GM21367 (cell line): ENCODE results near the gene UTF1.

Experiments used
- ATAC-seq: cut with Tn5 transposase; IDR thresholded peaks from one replicate; pipeline ENCODE4 v1.9.1; 2021; ENCODE audit not compliant: unreplicated experiment

UTF1 gene

DNA sequence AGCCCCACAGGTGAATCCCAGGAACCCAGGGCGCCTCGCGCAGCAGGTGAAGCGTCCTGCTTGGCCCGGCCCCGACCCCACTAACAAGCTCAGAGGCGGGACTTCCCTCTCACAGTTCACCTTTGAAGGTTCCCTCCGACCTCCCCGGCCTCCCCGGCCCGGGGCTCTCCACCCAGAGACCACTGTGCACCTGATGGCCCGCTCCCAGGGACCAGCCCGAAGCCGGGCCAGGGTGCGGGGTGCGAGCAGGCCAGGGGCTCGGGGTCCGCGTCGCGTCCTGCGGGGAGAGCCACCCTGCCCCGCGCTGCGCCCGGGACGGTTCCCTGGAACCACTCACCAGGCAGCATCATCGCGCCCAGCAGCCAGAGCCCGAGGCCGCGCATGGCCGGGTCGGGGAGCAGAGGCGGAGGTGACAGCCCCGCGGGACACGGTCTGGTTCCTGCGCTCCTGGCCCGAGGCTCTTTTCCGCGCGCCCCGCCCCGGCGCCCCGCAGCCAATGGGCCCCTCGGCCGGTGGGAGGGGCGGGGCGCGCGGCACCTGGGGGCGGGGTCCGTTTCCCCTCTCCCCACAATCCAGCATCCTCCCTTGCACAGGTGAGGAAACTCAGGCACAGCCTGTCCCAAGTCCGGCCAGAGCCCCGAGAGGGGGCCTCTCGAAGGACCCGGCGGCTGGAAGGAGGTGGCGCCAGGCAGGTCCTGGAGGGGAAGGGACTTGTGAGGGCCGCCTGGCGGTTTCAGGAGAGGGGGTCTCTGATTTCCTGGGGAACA is 46.6 kb downstream of the UTF1 start, which contains the start of gene ADAM8:
Gene ADAM8, minus strand, starts transcription at position 434 of the 767 bp plus-strand sequence. Its CDS starts 51 bp downstream, at position 383.
- peak; percentile 41 for ATAC-seq

DNA sequence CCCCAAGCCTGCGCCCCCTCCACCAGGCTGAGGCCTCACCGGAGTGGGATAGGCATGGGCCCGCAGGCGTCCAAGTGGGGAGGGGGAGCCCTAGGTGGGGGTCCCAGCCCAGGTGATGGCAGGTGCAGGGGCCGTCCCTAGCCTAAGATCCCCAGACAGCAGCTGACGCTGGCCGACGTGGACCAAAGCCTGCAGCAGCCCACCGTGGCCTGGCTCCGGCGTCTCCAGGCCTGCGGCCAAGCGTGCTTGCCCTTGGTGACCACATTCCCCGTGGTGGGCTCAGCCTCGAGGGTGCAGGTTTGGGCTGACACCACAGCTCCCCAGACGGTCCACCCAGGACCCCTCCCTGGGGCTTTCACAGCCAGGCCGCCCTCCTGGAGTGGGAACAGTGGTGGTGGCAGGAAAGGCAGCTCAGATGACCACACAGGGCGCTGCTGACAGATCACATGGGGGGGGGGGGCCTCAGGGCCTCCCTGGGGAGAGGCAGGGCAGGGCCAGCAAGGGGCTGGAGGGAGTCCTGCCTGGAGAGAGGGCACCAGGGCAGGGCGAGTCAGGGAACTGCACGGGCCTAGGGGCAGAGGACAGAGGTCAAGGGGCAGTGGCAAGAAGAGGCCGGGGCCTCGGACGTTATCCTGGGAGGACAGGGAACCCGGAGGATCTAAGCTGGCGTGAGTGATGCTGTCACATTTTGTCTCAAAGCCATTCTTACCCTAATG is 47.4 kb downstream of the UTF1 start:
- ATAC-seq: no peak

DNA sequence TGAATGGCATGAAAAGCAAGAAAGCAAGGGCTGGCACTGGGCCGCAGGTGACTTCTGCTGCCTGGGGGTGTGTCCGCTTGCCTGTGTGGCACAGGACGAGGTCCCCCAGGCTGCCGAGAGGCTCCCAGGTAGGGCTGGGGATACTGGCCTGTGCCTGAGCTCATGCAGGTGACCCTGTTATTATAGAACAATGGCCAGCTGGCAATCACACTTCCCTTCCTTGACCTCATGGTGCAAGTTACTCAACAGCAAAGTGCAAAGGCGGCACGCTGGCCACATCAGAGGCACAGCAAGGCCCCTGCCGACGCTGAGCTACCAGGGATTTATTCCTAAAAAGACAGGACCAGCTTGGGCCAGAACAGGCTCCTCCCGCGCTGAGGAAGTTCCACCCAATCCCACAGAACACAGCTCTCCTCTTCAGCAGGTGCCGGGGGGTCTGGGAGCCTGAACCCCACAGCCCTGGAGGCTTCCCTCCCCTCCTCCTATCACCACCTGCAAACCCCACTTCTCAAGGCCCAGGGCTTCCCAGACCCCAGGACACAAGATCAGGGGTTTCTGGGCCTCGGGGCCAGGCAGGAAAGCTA is 48.1 kb downstream of the UTF1 start:
- no peak for ATAC-seq

DNA sequence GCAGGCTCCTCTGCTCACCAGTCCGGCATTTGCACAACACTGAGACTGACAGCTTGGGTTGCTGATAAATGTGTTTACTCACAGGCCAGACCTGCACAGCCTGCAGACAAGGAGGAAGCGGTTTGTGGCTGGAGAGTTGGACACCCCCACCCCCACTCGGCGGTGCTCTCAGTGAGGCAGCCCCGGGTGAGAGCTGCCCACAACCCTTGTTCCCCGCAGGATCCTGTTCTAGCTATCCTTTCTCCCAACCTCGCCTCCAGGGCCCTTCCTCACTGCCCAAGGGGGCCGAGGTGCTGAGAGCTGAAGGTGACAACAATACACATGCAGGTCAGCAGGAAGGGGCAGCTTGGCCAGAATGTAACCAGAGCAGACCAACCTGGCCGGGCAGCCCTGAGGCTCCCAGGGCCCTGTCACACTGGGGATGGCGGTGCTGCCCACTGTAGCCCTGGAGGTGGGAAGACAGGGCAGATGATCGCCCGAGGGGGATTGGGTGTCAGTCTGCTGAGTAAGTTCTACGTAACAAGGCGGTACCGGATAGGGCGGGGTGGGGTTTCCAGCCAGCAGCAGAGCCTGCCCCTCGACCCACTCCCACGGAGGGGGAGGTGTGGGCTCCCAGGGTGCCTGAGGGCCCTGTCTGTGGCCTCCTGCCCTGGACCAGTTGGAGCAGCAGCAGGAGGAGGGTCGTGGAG is 48.7 kb downstream of the UTF1 start:
- ATAC-seq: peak; percentile 35

DNA sequence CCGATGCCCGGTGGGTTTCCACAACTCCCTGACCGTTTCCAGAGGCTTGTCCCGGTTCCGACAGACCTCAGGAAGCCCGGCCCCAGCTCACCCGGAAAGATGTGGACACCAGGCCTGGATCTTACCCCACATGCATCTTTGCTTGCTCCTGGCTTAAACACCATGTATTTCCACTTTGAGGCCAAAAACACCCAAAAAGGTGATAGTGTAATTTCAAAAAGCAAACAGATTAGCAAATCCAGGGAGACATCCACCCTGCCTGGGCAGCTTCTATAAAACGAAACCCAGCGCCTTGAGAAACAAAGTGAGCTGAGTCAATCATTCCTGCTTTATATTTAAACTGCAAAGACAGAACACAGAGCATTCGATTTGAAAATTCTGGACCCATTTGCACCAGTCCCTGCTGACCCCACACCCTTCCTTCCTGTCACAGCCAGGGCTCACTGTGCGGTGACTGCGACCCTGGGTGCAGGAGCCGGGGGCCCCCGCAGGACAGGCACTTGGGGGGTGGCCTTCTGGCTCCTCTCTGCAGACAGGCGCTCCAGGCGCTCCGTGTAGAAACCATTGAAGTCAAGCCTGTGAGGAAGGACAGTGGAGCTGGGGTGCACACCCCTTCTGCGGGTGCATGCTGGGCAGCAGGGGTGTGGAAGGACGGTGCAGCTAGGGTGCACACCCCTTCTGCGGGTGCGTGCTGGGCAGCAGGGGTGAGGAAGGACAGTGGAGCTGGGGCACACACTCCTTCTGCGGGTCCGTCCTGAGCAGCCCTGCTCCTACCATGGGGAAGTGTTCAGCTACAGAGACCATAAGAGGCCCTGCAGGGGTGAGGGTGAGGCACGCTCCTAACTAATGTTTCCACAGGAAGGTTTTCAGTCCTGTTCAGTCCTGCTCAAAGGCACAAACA is 49.6 kb downstream of the UTF1 start:
- ATAC-seq: no peak

DNA sequence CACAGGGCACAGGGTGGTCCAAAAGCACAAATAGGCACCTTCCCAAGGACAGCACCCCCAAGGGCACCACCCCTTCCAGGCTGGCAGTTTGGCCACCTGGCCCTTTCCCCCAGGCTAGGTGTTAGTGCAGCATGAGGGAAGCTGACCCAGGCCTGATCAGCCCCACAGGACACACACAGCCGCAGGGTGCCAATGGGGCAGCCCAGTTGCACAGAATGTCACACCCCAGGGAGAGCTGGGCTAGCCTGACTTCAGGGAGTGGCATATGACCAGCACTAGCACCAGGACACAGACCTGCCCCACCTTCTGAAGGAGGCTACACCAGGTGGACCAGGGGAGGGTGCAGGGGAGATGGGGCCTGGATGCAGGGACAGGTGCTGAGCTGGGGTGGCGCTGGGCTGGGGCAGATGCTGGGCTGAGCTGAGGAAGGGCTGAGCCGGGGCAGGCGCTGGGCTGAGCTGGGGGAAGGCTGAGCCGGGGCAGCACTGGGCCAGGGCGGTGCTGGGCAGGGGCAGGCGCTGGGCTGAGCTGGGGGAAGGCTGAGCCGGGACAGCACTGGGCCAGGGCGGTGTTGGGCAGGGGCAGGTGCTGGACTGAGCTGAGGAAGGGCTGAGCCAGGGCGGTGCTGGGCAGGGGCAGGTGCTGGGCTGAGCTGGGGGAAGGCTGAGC is 50.5 kb downstream of the UTF1 start:
- no peak for ATAC-seq

DNA sequence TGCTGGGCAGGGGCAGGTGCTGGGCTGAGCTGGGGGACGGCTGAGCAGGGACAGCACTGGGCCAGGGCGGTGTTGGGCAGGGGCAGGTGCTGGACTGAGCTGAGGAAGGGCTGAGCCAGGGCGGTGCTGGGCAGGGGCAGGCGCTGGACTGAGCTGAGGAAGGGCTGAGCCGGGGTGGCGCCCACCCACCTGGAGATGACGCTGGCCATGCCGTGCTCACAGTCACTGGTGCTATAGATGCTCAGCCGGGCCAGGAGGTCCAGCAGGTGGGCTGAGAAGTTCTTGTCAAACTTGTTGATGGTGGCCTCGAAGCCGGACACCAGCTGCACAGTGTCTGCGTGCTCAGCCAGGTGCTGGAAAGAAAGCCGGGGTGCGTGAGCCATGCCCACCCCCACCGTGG is 51.1 kb downstream of the UTF1 start:
- no peak for ATAC-seq
